CD4-positive, alpha-beta T cell (primary cell): ENCODE results near the gene ETV5. TPM values are rescaled to one million over a fixed set of nuclear protein-coding genes. Genes with fewer than 3 reads are reported as not detected.

Experiments
- ATAC-seq: fragments of 200-7000 bp; cut with Tn5 transposase; one replicate; pipeline ENCODE4 v1.10.0; 2022; ENCODE audit warnings: mild to moderate bottlenecking; ENCODE audit not compliant: poor library complexity
- CTCF ChIA-PET: fragments of 350-600 bp; sonication (Branson Sonifier 250); formaldehyde crosslinking; loops from one replicate; lab custom pipeline; 2021; ENCODE audit warnings: antibody characterized with exemption, inconsistent platforms; lab: Charles Lee
- POLR2A ChIA-PET: fragments of 350-600 bp; sonication (Branson Sonifier 250); formaldehyde crosslinking; loops from one replicate; lab custom pipeline; 2021; ENCODE audit warnings: antibody characterized with exemption, inconsistent platforms; lab: Charles Lee
- DNase-seq, 14 experiments: peaks; one replicate each; pipeline ENCODE4 v3.0.0-alpha.2; 2013 to 2020; ENCODE audit warnings: mixed read lengths in 2 of 14
- H3K27ac ChIP-seq, 2 donors: one replicate each; pipeline versions ENCODE4 v1.5.1 to v1.7.0; 2013; ENCODE audit warnings: low read length in 2 of 2, low read depth in 1 of 2, mild to moderate bottlenecking in 1 of 2
- H3K27me3 ChIP-seq, 2 experiments: 1 replicate in 1 of 2; 2 replicates in 1 of 2; pipeline versions ENCODE4 v1.6.1 to v1.7.0; 2013; ENCODE audit warnings: low read length in 2 of 2, control low read depth in 1 of 2, mild to moderate bottlenecking in 1 of 2, moderate library complexity in 1 of 2; ENCODE audit not compliant: insufficient read depth in 2 of 2, control insufficient read depth in 1 of 2
- H3K36me3 ChIP-seq: one replicate; pipeline ENCODE4 v1.6.1; 2013; ENCODE audit warnings: low read length, control low read depth; ENCODE audit not compliant: insufficient read depth
- H3K4me1 ChIP-seq: one replicate; pipeline ENCODE4 v1.6.1; 2013; ENCODE audit warnings: low read length, control low read depth; ENCODE audit not compliant: insufficient read depth
- H3K4me3 ChIP-seq: one replicate; pipeline ENCODE4 v1.5.1; 2013; ENCODE audit warnings: mild to moderate bottlenecking, low read length, moderate library complexity
- H3K9me3 ChIP-seq, 2 experiments: 1 replicate in 1 of 2; 2 replicates in 1 of 2; pipeline versions ENCODE4 v1.6.1 to v1.7.0; 2013; ENCODE audit warnings: low read length in 2 of 2, mild to moderate bottlenecking in 2 of 2, control low read depth in 1 of 2, moderate library complexity in 1 of 2; ENCODE audit not compliant: control insufficient read depth in 1 of 2, insufficient read depth in 1 of 2
- H3K27ac Mint-ChIP-seq: one replicate; pipeline ENCODE4 v1.8.0; 2020; ENCODE audit warnings: mixed read lengths
- H3K27me3 Mint-ChIP-seq: one replicate; pipeline ENCODE4 v1.8.0; 2021; ENCODE audit warnings: mixed read lengths
- H3K36me3 Mint-ChIP-seq: one replicate; pipeline ENCODE4 v1.8.0; 2021; ENCODE audit warnings: low read depth, mixed read lengths
- H3K4me1 Mint-ChIP-seq: one replicate; pipeline ENCODE4 v1.8.0; 2021; ENCODE audit warnings: low read depth, mixed read lengths
- H3K4me3 Mint-ChIP-seq: one replicate; pipeline ENCODE4 v1.8.0; 2020; ENCODE audit warnings: mild to moderate bottlenecking, mixed read lengths
- H3K9me3 Mint-ChIP-seq: one replicate; pipeline ENCODE4 v1.8.0; 2020; ENCODE audit warnings: mixed read lengths
- intact Hi-C, 2 experiments: fragments of 100-400 bp; cut with DNase I in 1 of 2; cut with micrococcal nuclease in 1 of 2; formaldehyde crosslinking; loops; one replicate each; pipeline versions ENCODE4 v1.15.1 to v1.9.0; 2023 to 2025; cut with DNase I, micrococcal nuclease
- total RNA-seq, 174 experiments: library from RNA in 2 of 174; stranded (reverse) in 2 of 174; gene quantifications; one replicate each; pipeline ENCODE4 v1.2.3 and lab custom pipeline; 2021 to 2026
- TF ChIP-seq, protein P1 (sequence below): fragments of 200-600 bp; IDR thresholded peaks from one replicate; pipeline ENCODE4 v1.8.0; 2022; ENCODE audit warnings: antibody characterized with exemption, mild to moderate bottlenecking

The ETV5 gene
- total RNA-seq, 2 experiments from 2014 or later: not detected

DNA sequence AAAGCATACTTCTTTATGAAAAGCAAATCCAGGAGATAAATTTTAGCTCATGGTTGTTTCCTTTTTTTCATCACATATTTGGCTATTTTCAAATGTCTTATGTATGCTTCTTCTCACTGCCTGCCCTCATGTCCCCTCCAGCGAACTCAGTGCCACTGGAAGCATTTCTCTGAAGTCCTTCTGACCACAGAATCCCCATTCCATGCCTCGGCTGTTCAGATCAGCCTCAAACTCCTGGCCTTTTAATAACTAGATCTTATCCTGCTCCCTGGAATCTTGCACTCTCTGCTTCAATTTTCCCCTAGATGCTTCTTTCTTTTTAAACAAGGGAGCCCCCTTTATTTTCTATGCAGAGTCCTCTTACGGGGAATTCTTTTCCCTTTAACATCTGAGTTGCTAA, 10.1 kb downstream of the ETV5 start:
- Mint-ChIP-seq H3K9me3 (no peaks in the 10 kb centered on the region), H3K4me1 (no peaks in the 10 kb centered on the region), H3K36me3 (no peaks in the 10 kb centered on the region), H3K27ac (no peak overlapping the region), H3K27me3 (peaks cover 90% of the 10 kb centered on the region), H3K4me3 (no peak overlapping the region)
- intact Hi-C loops: no loop called here
- no peak overlapping the region for H3K27ac ChIP-seq
- ChIA-PET CTCF (no interaction called here), POLR2A (no interaction called here)
- H3K9me3 ChIP-seq: no peaks in the 10 kb centered on the region
- DNase-seq (no peak), ATAC-seq (no peak)
- H3K4me3 ChIP-seq: no peak overlapping the region
- H3K27me3 ChIP-seq: peaks cover 43 to 78% of the 10 kb centered on the region in 2 experiments
- no peaks in the 10 kb centered on the region for H3K36me3 ChIP-seq
- H3K4me1 ChIP-seq: peaks cover 8% of the 10 kb centered on the region
- TF ChIP-seq, protein P1, sequence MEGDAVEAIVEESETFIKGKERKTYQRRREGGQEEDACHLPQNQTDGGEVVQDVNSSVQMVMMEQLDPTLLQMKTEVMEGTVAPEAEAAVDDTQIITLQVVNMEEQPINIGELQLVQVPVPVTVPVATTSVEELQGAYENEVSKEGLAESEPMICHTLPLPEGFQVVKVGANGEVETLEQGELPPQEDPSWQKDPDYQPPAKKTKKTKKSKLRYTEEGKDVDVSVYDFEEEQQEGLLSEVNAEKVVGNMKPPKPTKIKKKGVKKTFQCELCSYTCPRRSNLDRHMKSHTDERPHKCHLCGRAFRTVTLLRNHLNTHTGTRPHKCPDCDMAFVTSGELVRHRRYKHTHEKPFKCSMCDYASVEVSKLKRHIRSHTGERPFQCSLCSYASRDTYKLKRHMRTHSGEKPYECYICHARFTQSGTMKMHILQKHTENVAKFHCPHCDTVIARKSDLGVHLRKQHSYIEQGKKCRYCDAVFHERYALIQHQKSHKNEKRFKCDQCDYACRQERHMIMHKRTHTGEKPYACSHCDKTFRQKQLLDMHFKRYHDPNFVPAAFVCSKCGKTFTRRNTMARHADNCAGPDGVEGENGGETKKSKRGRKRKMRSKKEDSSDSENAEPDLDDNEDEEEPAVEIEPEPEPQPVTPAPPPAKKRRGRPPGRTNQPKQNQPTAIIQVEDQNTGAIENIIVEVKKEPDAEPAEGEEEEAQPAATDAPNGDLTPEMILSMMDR: no peak

DNA sequence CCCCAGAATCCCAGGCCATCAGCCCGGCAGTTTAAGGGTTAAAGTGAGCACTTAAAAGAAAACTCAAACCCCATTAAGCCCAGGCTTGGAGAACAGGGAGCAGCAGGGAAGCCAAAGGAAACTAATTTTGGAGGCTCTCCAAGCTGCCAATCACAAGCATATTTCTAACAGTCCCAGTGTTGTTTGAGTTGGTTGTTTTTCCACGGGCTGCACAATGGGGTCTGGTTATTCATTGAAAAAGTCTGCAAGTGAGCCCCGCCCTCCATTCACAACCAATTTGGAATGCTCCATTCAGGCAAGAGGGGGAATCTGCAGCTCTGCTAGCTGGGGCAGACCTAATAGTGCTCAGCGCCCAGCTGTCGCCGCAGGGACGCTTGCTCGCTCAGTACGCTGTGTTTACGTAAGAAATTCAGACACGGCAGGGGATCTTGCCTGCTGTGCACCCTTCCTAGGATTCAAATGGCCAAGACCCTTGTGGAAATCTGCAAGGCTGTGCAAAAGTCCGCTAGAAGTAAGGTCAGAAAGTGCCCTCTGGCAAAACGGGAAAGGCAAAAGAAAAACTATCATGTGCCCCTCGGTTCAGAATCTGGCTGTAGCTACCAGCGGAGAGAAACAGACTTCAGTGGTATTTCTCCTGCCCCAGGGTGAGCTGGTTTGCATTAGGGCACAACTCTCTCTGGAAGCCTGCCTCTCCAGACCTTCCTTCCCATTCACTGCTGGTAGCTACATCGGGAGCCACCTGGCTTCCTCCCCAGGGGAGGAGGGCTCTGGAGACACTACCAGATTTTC, 11.0 kb downstream of the ETV5 start:
- ChIA-PET POLR2A (no interaction called here), CTCF (no interaction called here)
- Mint-ChIP-seq H3K4me1 (no peaks in the 10 kb centered on the region), H3K9me3 (no peaks in the 10 kb centered on the region), H3K27me3 (peaks cover 90% of the 10 kb centered on the region), H3K4me3 (no peak overlapping the region), H3K36me3 (no peaks in the 10 kb centered on the region), H3K27ac (no peak overlapping the region)
- H3K27me3 ChIP-seq: peaks cover 43 to 73% of the 10 kb centered on the region in 2 experiments
- ATAC-seq (peak; percentile 39), DNase-seq (peak in 2 of 14 experiments; percentile 15 to 22)
- intact Hi-C loops: no loop called here
- no peaks in the 10 kb centered on the region for H3K9me3 ChIP-seq
- H3K4me3 ChIP-seq: no peak overlapping the region
- H3K36me3 ChIP-seq: no peaks in the 10 kb centered on the region
- no peak overlapping the region for H3K27ac ChIP-seq
- TF ChIP-seq, protein P1: no peak
- H3K4me1 ChIP-seq: peaks cover 8% of the 10 kb centered on the region

DNA sequence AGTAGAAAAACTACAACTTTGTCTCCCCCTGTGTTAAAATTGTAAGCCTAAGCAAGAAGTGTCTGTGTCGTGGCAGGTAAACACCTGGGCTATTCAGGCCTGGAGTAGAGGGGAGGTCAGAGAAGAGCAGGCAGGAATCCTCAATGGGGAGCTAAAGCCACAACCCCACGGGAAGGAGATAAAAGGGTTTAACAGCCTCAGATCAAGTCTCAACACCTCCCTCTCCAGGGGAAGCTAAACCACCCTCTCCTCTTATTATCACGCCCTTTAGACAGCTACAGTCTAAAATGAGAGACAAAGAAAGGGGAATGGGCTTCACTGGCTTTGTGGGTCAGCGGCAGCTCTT, 11.6 kb downstream of the ETV5 start:
- Histone ChIP-seq H3K36me3 (no peaks in the 10 kb centered on the region), H3K27me3 (peaks cover 43 to 69% of the 10 kb centered on the region in 2 experiments), H3K27ac (no peak overlapping the region), H3K4me1 (peaks cover 8% of the 10 kb centered on the region), H3K4me3 (no peak overlapping the region), H3K9me3 (no peaks in the 10 kb centered on the region)
- no peaks in the 10 kb centered on the region for H3K4me1 Mint-ChIP-seq
- DNase-seq: no peak
- no peak for ATAC-seq
- H3K27ac Mint-ChIP-seq: no peak overlapping the region
- no peaks in the 10 kb centered on the region for H3K36me3 Mint-ChIP-seq
- H3K4me3 Mint-ChIP-seq: no peak overlapping the region
- H3K27me3 Mint-ChIP-seq: peaks cover 90% of the 10 kb centered on the region
- no peaks in the 10 kb centered on the region for H3K9me3 Mint-ChIP-seq
- intact Hi-C loops: no loop called here
- POLR2A ChIA-PET: no interaction called here
- CTCF ChIA-PET: no interaction called here
- TF ChIP-seq, protein P1: no peak
